ENCODE results near the gene C1QTNF9B.
"Not testable (repeated sequence)": the region's sequence is repeated elsewhere in the genome, so short reads cannot be mapped to it uniquely, and the experiment has no call there.

The C1QTNF9B gene

DNA sequence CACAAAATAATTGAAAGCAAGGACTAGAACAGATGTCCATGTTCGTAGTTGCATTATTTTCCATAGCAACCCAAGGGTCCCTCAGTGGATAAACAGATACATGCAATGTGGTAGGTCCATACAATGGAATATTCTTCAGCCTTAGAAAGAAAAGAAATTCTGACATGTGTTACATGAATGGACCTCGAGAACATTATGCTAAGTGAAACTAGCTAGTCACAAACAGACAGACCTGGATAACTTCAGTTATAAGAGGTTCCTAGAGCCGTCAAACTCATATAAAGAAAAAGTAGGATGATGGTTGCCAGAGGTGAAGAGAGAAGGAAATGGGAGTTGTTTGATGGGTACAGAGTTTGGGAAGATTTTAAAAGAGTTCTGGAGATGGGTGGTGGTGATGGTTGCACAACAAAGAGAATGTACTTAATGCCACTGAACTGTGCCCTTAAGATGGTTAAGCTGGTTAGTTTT is at the start of gene C1QTNF9B:
TSS of gene C1QTNF9B (minus strand) at position 51 of the 468 bp plus-strand sequence.
- not testable (repeated sequence) for DNase-seq

DNA sequence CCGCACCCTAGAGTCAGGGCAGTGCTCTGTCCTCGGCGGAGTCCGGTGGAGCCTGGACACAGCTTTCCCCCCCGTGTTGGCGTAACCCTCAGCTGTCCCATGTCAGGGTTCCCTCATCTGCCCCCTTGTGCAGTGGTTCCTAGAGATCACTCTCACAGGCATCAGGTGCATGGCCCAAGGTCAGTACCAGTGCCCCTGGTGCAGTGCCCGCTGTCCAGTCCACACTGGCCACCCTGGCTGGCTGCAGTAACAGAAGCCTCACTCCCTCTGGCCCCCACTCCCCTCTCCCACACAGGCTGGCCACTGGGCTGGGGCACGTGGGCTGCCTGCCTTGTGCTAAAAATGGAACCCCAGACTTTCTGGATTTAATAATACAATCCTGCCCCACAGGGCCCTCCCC is 49.6 kb upstream of the C1QTNF9B start:
- DNase-seq, result no peak

DNA sequence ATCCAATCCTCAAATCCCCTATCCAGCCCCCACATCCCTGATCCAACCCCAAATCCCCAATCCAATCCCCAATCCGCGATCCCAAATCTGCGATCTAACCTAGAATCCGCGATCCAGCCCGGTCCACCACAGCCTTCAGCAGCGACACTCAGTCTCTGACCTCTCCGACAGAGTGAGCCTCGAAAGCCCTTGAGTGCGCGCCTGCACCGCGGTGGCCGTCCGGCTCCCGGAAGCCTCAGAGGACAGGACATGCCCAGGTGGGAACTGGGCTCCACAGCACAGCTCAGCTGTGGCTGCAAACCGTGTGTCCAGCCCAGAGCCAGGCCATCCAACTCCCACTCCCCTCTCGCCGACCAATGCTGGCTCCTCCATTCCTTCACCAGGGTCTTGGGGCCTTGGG is 48.8 kb upstream of the C1QTNF9B start:
- DNase-seq, result no peak

DNA sequence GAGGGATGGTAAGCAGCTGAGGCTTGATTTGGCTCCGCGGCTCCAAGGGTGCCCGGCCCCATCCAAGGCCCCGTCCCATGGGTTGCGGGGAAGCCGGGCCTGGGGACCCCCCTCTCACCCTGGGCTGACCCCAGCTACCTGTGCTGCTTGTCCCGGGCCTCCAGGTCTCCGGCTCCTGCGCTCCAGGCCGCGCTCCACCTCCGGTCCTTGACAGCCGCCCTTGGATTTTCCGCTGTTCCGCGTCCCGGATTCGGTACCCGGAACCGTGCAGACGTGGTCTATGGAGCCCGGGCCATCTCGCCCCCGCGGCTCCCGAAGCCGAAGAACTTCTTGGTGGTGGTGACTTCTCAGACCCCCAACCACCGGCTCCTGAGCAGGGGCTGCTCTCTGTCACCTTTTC is 48.3 kb upstream of the C1QTNF9B start:
- DNase-seq, result no peak

DNA sequence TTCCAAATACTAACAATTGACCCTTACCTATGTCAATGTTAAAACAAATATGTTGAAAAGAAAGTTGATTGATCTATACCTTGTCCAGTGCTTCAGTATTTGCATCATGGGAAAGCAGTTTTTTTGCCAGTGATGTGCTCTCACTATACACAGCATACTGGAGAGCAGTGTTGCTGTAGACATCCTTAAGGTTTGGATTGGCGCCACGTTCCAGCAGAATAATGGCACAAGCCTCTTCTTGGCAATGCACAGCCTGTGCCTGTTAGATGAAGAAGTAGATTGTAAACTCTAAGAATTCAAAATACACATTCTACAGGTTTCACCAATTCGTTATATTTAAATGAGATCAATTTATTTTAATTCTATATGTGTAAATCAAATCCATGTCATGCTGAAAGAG is 43.9 kb upstream of the C1QTNF9B start:
- DNase-seq, result no peak

DNA sequence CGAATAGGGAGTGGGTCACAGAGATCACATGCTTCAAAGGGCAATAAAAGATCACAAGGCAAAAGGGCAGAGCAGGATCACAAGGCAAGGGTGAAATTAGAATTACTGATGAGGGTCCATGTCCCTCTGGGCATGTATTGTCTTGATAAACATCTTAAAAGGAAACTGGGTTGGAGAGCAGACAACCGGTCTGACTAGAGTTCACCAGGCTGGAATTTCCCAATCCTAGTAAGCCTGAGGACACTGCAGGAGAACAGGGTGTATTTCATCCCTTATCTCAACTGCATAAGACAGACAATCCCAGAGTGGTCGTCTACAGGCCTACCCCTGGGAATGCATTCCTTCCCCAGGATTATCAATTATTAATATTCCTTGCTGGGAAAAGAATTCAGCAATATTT is 42.4 kb upstream of the C1QTNF9B start:
- DNase-seq, result not testable (repeated sequence)

DNA sequence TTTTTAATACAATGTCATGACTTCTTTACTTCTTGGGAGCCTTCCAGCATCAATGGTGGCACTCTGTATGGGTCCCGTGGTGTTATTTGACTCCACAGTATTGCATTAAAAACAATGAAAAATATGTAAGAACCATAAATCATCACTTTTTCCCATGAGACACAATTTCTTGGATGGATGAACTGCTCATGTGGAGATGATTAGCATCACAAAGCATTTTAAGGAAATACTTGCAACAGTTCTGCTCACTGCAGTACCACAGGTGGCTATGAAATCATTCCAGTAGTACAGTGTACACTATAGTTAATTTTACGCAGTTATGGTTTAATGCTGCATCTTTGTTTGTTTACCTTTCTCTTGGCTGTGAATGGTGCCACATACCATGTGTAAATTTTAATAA is 37.2 kb upstream of the C1QTNF9B start:
- no peak for DNase-seq

DNA sequence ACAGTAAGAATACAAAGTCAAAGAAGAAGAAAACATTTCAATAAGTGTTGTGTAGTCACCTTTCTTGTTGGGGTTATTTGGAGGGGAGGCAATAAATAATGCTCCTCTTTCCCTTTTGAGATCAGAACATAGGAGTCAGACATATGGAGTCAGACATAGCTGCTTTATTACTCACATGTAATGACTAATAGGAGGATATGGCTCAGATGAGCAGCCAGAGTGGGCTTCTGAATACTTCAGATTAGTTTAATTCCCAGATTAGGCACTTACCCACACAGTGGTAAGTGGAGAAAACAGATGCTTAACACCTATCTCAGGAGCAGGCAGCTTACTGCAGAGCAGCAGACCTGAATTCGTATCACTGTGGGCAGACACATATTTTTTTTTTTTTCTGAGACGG is 31.7 kb upstream of the C1QTNF9B start:
- DNase-seq, result no peak

DNA sequence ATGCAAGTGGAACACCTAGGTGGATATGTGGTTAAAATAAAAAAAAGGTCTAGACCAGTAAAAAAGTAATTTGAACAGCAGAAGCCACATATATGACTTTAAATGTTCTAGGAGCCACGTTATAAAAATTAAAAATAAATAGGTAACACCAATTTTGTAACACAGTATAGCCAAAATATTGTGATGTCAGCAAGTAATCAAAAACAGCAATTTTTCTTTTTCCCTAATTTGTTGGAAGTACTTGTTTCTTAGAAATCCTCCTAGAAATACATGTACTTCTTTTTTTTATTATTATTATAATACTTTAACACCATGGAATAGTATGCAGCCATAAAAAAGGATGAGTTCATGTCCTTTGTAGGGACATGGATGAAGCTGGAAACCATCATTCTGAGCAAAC is 25.7 kb upstream of the C1QTNF9B start:
- no peak for DNase-seq

DNA sequence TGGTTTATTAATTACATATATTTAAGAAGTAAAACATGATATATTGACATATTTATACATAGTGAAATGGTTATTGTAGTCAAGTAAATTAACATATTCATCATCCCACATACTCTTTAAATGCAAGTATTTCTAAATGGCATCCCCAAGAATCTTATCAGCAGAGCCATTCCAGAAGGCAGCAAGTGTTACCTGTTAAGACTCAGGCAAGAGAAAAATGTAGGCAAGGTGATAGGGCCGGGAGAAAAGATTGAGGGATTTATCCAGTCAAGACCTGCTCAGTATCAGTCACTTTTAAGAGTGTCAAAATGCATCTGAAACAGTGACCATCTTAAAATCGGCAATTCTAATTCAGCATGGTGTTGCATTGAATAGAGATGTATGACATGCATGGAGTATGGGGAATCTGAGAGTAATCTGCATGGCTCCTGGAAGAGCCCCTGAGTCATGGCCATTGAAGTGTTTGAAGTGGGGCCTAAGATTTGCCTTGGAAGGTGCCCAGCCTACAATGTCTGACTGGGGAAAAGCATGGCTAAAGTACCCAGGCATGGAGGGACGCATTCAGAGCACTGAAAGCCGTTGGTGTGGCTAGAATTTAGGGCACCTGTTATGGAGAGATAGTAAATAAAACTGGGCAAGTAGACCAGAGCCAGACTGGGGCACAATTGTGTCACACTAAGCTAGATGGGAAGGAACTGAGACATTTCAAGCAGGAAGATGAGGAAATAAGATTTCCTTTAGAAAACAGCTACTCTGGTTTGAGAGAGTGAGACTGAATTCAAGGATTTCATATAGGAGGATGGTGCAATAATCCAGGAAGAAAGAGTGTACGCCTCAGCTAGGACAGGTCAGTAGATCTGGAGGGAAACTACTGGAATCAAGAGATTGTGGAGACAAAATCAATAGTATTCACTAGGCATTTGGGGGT is 25.0 kb upstream of the C1QTNF9B start:
- no peak for DNase-seq

DNA sequence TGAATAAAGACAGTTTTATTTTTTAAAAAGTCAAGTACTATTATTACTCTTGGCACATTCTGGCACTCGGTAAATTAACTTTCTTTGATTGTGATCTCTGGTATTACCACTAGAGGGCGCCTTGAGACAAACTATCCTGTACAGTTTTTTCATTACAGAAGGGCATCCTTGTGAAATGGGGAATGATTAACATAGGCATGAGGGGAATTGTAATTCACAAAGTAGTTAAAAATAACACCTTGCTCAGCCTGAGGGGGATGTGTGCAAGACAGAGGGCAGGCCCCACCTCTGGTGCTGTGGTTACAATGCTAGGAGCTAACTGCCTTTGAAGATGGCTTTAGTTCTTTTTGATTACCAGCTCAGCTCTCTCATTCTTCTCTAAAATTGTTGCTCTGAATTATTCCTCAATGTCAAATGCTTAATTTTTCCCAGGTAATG is 24.2 kb upstream of the C1QTNF9B start:
- no peak for DNase-seq

DNA sequence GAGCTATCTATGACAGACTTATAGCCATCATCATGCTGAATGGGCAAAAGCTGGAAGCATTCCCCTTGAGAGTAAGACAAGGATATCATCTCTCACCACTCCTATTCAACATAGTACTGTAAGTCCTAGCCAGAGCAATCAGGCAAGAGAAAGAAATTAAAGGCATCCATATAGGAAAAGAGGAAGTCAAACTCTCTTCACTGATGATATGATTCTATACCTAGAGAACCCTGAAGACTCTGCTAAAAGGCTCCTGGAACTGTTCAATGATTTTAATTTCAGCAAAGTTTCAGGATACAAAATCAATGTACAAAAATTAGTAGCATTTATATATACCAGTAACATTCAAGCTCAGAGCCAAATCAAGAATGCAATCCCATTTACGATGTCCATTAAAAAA is 21.7 kb upstream of the C1QTNF9B start:
- no peak for DNase-seq

DNA sequence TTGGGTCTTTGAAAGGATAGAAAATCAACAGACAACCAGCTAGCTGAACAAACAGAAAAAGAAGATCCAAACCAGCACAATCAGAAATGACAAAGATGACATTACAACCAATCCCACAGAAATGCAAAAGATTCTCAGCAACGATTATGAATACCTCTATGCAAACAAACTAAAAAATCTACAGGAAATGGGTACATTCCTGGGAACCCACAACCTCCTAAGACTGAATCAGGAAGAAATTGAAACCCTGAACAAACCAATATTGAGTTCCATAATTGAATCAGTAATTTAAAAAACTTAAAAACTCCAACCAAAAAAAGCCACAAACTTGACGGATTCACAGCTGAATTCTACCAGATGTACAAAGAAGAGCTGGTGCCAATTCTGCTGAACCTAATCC is 20.9 kb upstream of the C1QTNF9B start:
- DNase-seq, result no peak

DNA sequence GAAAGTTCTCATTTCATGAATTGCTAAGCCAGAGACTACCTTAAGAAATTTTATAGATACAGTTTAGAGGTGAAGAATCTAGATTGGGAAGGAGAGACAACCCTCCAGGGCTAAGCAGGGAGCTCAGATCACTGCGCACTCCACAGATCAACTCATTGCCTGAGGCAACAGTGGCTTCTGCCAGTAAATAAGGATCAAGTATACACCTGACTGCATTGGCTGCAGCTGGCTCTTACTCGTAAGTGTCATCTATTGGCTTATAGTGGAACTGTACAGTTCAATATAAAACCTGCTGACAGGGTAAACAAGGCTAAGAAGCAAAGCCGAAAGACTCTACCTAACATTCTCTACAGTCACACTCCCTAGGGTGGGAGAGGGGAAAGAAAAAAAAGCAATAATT is 18.0 kb upstream of the C1QTNF9B start:
- no peak for DNase-seq

DNA sequence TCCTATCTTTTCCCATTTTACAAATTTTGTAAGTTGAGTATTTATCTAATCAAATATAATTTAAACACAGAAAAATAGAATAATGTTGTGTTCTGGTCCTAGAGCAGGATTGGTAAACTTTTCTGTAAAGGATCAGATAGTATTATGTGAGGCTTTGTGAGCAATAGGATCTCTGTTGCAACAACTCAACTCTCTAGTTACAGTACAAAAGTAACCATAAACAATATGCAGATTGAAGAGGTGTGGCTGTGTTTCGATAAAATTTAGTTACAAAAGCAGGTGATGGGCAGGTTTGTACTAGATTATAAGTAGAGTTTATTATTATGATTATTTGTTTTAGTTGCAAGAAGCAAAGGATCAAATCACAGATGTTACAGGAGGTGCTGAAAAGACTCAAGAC is 15.2 kb upstream of the C1QTNF9B start:
- DNase-seq, result no peak

DNA sequence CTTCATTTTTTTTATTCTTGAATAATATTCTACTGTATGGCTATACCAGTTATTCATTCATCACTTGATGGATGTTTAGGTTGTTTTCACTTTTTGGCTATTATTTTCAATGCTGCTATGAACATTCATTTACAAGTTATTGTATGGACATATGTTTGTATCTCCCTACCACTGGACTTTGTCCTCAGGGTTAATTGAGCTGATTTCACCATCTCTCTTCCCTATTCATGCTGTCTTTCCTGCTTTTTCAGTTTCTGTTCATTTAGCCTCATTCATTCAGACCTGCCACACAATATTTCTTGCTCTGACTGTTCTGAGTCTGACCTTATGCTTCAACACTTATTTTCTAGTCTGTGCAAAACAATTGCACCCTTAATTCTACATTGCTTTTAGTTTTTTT is 12.3 kb upstream of the C1QTNF9B start:
- DNase-seq, result no peak

DNA sequence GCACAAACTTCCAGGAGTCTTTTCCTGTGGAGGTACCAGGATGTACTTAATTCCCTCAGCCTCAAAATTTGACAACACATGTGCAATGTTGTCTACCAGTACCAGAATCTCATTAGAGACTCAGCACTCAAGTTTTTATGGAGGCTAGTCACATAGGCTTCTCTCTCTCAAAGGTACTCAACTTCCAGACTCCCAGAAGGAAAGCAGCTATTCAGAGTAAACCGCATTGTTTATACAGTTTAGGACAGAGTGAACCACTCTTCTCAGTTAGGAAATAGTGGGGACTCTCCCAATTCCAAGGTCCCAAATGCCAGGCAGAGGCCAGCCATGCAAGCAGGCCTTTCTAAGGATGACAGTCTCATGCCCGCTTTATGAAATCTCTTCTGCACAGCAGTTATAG is 8.5 kb upstream of the C1QTNF9B start:
- DNase-seq, result no peak

DNA sequence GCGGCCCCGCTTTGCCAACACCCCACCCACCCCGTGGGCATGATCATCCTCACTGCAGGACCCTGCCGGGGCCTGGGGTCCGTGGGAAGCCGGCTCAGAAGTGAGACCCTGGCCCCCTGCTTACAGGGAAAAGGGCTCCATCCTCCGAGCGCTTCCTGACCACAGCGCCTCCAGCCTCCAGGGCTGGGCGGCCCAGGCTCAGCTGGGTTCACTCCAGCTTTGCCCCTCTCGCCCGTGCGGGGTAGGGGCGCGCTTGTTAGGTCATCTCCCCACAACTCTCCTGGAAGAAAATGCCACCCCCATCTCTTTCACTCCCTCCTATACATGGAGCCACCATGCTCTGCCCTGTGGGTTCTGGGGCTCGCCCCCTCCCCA is 6.6 kb upstream of the C1QTNF9B start:
- no peak for DNase-seq

DNA sequence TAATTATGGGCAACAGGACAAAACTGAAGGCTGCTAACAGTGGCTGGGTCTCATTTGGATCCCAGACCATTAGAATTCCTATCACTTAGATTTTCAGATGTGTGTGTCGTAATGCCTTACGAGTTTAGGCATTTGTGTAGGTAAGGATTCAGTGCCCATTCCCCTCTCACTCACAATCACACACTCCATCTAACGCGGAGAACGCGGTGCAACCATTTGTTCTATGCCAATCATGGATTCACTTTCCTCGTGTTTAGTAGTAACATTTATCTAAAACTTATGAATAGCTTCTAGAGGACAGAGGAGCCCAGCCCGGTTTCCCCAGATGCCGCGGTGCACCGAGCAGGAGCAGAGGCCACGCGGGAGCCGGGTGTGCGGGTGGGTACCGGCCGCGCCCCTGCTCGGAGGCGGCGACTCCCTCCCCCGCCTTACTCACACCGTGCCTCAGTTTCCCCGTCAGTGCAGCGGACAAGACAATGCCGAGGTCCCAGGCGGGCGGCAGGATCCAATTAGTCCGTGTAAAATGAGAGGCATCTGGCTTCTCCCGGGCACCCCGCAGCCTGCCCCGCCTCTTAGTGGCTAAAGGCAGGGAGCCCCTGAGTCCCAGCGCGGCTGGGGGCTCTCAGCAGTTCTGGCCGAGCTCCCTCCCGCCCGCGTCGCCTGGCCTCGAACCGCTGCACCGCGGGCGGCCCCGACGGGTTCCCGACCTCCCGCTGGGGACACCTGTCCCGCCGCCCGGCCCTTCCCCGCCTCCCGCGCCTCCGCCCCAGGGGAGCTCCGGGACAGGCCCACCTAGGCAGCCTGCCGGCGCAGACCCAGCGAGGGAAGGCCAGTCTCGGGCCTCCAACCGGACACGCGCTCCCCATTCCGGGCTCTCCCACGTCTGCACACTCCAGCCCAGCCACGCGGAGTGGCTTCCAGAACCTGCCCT is 5.9 kb upstream of the C1QTNF9B start:
- DNase-seq, result no peak

DNA sequence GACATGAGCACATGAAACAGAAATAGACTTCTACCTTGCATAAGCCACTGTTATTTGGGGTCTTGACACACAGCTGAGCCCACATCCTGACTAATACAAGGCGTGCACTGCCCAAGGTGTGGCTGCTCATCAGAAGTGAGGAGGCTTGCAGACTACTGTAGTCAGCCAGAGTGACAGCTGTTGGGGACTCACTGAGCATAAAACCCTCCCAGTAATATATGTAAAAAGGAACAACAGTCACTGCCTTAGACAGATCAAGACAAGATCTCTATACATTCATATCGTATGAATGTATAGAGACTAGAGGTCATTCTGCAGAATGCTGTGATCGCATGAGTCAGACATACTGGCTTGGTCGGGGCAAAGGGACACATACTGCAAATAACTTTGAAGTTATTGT is 4.1 kb upstream of the C1QTNF9B start:
- DNase-seq, result no peak

DNA sequence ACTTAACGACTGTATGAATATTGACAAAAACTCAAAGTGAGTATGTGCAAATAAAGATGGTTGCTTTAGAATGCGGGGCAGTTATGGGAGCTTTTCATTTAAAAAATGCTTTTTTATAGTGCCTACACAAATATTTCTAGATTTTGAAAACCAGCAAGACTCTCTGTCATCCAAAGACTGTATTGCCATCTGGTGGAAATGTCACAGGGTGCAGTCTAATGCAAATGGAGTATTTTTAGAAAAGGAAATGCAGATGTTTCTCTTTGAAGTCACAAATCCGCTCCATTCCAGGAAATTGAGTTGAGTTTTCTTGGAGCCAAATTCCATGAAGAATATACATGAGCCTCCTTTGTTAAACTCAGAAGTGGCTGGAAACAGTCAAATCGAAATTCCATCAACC is 2.3 kb upstream of the C1QTNF9B start:
- no peak for DNase-seq

DNA sequence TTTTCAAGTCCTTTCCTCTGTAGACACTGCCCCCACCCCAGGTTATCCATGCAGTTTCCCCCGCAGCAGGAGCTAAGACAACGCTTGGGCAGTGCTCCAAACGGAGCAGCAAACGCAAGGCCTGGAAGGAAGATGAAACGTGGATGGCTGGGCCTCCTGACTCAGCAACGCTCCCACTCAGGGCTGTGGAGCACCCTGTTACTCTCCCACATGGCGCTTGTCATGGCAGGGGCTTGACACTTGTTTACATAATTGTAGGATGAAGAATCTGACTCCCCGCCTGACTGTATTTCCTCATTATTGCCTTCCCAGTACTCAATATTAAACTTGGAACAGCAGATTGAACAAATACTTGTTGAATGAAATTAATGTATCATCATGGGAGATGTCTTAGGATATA is 799 bp upstream of the C1QTNF9B start:
- DNase-seq, result no peak

DNA sequence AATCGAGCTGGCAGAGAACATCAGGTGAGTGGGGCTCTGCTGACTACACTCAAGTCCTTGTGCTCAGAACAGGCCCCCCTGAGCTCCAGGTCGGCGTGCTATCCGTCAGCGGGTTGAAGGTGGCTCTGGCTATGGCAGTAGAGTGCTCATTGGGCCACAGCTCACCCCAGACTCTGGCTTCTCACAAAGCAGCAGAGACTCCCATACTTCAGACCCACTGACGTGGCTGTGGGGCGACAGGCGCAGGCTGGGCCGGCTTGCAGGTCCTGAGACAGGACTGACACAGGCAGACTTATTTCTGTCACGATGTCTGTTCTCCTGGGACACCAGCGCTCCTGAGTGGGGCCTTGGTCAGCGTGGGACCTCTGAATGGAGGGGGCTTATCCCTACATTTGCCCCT is 2.6 kb downstream of the C1QTNF9B start:
- DNase-seq, result not testable (repeated sequence)

DNA sequence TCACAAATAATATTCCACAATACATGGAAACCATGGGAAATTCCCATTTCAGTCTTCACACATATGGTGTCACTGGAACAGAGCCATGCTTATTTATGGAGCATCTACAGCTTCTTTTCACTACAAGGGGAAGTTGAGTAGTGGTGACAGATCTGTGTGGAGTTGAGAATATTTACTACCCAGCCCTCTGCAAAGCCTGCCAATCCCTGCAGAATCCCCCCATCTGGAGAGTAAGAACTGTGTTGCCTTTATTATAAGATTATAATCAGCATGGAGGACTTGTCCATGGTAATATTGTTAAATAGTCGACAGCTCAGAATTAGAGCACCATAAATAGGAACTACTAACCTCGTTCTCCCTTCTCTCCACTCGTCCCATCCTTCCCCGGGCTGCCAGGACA is 3.5 kb downstream of the C1QTNF9B start:
- DNase-seq, result not testable (repeated sequence)
